ENCODE results near the gene HLA-DRA.

The HLA-DRA gene

DNA sequence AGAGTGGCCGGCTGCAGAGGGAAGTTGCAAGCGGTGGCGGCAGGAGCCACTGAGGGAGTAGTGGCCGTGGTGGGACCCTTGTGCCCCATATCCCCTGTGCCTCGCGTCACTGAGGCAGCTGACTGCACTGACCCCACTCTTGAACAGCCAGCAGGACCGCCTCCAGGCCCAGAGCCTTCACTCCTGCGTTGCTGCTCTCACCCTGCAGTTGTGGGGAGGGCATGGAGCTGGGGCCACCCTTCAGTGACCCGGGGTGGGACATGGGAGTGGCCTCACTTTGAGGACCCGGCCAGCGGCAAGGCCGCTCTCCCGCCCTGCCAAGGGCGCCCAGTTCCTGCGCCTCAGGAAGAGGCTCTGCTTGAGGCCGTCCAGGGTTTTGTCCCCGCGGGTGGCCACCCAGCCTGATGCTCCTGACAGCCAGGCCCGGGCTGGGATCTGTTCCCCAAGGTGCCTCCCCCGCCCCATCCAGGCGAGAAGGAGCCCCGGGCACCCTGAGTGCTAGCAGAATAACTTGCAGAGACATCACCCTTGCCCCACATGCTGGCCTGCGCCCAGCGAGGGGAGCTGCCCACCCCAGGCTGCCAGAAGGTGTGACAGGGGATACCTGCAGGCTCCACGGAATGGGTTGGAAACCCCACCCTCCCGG is 44.4 kb downstream of the HLA-DRA start:
- no peak for DNase-seq

- no peak for DNase-seq
These were observed 44.9 kb downstream of the HLA-DRA start for GRCh38 chr6:32484614-32484998.

DNA sequence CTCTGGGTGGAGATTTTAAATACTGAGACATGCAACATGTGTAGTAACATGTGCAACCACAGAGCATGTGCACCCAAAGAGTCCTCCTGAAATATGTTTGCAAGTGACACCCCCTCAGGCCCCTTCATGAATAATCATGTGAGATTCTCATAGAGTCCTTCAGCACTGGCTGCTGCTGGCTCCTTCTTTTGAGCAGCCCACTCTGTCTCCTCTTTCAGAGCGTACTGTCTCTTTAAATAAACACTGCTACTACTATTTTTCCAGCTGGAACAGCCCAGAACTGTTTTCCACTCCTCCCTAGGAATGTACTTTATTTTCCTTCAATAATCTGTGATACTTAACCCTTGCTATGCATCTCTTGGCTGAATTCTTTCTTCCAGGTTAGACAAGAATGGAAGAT is 48.4 kb downstream of the HLA-DRA start:
- no peak for DNase-seq

- DNase-seq: no peak
These were observed 52.0 kb downstream of the HLA-DRA start for GRCh38 chr6:32491700-32492099.

GRCh38 chr6:32492351-32492750 is 52.7 kb downstream of the HLA-DRA start:
- DNase-seq: no peak
